Fibroblast of mammary gland (primary cell): ENCODE measurements around the gene SHC2.

Experiments
- DNase-seq: peaks from one replicate; pipeline ENCODE4 v3.0.0-alpha.2; 2010; ENCODE audit warnings: low read depth
- H3K4me3 ChIP-seq: 2 replicates; pipeline ENCODE4 v1.5.1; 2011; ENCODE audit warnings: low read depth, mild to moderate bottlenecking, low read length, moderate library complexity; ENCODE audit not compliant: control insufficient read depth
- TF ChIP-seq, protein P1 (sequence below): conservative IDR thresholded peaks from 2 replicates; pipeline ENCODE4 v1.5.1; 2011; ENCODE audit warnings: low read depth, low read length, inconsistent platforms; ENCODE audit not compliant: control insufficient read depth, insufficient read depth

SHC2 gene

GRCh38 chr19:501646-502045 lies 40.8 kb upstream of the SHC2 start:
- TF ChIP-seq, protein P1, sequence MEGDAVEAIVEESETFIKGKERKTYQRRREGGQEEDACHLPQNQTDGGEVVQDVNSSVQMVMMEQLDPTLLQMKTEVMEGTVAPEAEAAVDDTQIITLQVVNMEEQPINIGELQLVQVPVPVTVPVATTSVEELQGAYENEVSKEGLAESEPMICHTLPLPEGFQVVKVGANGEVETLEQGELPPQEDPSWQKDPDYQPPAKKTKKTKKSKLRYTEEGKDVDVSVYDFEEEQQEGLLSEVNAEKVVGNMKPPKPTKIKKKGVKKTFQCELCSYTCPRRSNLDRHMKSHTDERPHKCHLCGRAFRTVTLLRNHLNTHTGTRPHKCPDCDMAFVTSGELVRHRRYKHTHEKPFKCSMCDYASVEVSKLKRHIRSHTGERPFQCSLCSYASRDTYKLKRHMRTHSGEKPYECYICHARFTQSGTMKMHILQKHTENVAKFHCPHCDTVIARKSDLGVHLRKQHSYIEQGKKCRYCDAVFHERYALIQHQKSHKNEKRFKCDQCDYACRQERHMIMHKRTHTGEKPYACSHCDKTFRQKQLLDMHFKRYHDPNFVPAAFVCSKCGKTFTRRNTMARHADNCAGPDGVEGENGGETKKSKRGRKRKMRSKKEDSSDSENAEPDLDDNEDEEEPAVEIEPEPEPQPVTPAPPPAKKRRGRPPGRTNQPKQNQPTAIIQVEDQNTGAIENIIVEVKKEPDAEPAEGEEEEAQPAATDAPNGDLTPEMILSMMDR = no peak
- no peak for DNase-seq
- no peak overlapping the region for H3K4me3 ChIP-seq

DNA sequence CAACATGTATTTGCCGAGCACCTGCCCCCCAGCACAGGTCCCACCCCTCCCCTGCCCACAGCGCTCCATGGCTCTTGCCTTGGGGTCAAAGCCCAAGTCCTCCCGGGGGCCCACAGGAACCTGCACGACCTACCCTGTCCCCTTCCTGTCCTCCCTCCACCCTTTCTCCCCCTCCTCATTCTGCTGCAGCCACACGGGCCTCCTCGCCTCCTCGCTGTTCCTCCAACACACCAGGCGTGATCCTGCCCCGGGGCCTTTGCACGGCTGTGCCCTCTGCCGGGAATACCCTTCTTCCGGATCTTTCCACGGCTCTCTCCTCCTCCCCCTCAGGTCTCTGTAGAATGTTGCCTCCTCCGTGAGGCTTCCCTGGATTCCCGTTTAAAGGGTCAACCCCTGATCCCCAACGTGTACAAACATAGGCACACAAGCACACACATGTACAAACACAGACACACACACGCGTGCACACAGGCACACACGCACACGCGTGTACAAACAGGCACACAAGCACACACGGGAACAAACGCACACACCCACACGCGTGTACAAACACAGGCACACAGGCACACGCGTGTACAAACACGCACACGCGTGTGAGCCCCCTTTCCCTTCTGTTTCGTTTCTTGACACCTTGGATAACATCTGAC lies 38.3 kb upstream of the SHC2 start:
- no peak for DNase-seq
- TF ChIP-seq, protein P1 = no peak
- no peak overlapping the region for H3K4me3 ChIP-seq

DNA sequence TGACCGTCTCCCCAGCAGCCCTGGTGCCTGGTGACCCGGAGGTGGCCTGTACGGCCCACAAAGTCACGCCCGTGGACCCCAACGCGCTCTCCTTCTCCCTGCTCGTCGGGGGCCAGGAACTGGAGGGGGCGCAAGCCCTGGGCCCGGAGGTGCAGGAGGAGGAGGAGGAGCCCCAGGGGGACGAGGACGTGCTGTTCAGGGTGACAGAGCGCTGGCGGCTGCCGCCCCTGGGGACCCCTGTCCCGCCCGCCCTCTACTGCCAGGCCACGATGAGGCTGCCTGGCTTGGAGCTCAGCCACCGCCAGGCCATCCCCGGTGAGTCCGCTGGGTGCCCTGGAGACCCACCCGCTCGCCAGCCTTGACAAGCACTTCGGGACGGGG lies 37.7 kb upstream of the SHC2 start:
- TF ChIP-seq, protein P1 = no peak

DNA sequence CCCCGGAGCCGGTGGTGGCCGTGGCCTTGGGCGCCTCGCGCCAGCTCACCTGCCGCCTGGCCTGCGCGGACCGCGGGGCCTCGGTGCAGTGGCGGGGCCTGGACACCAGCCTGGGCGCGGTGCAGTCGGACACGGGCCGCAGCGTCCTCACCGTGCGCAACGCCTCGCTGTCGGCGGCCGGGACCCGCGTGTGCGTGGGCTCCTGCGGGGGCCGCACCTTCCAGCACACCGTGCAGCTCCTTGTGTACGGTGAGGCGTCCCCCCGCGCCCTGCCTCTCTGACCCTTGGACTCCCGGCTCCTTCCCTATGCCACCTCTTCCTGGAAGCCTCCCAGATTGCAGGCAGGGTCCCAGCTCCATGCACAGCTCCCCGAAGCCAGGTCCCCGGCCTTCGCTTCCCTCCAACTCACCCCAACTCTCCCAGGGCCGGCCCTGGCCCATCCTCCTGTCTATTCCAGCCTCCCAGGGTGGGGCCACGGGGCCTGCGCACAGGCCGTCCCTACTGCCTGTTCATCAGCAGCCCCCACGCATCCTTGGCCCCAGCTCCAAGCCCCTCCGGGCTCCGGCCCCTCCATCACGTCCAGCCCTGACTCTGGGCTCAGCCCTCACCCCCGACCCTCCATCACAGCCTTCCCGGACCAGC lies 37.2 kb upstream of the SHC2 start:
- DNase-seq = no peak
- H3K4me3 ChIP-seq = no peak overlapping the region
- TF ChIP-seq, protein P1 = no peak

More for the DNA sequence above, 37.7 kb upstream of the SHC2 start:
- DNase-seq = no peak
- H3K4me3 ChIP-seq = no peak overlapping the region

DNA sequence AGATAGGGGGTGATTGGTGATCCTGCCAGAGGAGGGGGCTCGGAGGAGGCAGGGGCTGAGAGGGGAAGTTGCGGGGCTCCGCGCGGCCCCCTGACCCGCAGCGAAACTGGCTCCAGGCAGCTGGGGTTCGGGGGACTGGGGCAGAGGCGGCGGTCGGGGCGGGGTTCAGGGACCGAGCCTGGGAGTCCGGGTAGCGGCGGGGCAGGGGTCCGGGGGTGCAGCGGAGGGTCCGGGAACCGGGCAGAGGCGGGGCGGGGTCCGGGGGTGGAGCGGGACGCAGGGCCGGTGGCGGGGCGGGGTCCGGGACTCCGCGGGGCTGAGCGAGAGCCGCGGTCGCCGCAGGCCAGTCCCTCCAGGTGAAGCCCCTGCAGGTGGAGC lies 36.6 kb upstream of the SHC2 start:
- DNase-seq = no peak
- TF ChIP-seq, protein P1 = no peak
- no peak overlapping the region for H3K4me3 ChIP-seq

GRCh38 chr19:496986-497385 lies 36.2 kb upstream of the SHC2 start:
- TF ChIP-seq, protein P1 = no peak
- no peak overlapping the region for H3K4me3 ChIP-seq
- DNase-seq = no peak

DNA sequence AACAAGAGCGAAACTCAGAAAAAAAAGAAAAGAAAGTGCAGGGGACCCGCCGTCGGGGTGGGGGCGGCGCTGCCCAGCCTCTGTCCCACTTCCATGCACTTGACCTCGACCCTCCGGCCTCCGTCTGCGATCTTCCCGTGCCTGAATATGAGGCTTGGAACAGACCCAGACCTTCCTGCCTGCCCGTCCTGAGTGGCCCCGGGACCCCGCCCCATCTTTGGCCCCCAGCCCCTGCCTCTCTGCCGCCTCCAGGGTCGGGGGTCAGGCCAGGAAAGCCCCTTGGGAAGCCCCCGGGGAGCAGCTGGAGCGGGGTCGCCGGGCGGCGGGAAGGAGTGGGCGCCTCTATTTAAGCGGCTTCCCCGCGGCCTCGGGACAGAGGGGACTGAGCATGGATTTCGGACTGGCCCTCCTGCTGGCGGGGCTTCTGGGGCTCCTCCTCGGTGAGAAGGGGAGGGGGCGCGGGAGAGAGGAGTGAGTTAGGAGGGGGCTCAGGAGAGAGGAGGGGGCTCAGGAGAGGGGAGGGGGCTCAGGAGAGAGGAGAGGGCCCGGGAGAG lies 35.4 kb upstream of the SHC2 start, which contains the start of gene MADCAM1:
Gene MADCAM1, plus strand, starts transcription at position 375 of the 554 bp plus-strand sequence. Its CDS starts 14 bp downstream, at position 389.
- no peak for DNase-seq
- TF ChIP-seq, protein P1 = no peak
- H3K4me3 ChIP-seq = no peak within 1 kb of the TSS
